HG03097 (cell line): Measurements from ENCODE around the gene GABRB2.

Experiments
- ATAC-seq: cut with Tn5 transposase; IDR thresholded peaks from one replicate; pipeline ENCODE4 v1.9.1; 2021; ENCODE audit not compliant: unreplicated experiment, low FRiP score

The GABRB2 gene

DNA sequence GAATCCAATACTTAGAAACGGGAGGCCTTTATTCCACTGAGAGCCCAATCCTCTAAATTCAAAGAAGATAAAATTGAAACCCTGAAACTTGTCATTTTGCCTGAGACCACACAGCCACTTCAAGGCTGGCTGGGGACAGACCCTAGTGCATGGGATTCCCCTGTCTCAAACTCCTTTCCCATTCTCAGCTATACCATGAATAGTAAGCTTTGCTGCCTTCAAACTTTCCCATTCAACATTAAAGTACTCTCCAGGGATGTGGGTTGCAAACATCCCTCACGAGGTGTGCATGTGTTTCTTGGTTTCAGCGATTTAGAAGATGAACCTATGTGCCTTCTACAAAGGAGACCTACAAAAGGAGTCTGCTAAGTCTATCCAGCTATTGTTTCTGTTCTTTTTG is 64.6 kb downstream of the GABRB2 start:
- ATAC-seq, result no peak

DNA sequence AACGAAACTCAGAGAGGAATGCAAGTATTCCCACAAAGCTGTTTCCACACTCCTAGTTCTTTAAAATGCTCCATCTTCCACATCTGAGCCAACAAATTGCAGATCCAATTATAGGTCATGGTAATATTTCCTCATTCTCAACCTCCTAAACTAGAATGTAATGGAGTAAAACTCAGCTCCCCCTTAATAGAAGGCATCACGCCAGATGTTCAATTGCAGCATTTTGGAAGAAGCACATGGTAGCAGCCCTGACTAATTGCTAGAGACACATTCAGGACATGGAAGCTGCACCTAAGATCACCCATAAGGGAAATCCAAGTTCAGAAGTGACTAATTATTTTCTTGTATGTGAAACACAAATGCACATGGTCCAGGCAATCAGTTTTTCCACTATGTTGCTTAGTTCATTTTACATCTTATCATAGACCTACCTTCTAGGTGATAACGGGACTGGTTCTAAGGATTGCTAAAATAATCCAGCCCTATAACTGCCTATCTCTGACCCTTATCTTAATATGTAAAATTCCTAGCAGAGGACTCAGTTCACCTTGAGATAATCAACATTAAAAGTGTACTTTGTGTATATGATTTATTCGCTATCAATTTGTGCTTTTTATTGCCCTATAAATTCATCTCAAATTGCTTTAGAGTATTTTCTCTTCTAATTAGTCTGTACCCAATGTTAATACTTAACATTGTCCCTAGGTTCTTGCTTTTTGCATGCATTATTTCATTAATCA is 75.1 kb downstream of the GABRB2 start:
- no peak for ATAC-seq

DNA sequence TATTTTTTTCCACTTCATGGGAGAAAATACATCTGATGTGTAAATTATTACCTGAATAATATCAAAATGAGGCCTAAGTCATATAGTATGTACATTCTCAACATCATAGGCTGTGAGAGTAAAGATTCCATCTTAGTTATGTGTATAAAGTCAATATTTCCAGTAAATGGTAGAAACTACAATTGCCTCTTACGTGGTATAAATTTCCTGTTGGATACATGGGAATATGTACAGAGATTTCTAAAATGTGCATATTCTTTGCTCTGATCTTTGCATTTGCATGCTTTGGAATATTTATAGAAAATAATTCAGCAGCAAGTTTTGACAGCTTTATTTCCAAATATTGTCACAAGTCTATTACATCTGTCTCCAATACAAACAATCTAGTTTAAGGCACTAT is 78.8 kb downstream of the GABRB2 start:
- ATAC-seq, result no peak

DNA sequence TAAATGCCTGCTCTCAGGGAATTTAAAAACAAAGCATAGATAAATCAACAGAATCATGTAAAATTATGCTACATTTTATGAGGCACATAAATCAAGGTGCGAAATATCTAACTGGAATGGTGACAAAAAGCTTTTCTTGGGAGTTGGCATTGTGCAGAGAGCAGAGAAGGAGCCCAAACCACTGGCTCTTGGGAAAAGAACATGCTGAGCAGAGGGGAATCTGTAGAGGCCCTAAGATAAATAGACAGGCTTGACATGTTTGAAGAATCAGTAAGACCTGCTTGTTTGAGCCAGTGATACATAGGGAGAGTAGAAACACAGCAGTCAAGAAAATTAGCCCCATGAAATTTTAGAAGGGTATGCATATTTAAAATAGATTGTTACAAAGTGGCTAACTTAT is 85.8 kb downstream of the GABRB2 start:
- ATAC-seq, result no peak

DNA sequence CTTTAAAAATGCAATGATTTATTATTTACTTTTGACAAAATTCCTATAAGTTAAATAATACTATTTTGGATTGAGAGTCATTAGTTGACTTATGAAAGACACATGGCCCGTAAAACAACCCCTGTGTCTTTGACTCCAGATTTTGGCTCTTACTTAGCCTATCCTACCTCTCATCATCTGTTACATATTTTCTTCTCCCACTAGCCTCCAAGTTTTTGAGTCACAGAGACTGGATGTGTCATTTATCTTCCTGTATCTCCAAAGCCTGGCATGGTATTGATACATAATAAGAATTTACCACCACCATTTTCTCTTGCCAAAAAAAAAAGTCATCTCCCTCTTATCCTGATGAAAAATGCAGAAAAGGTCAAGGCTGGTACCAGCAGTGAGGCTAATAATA is 99.9 kb downstream of the GABRB2 start:
- ATAC-seq, result no peak

DNA sequence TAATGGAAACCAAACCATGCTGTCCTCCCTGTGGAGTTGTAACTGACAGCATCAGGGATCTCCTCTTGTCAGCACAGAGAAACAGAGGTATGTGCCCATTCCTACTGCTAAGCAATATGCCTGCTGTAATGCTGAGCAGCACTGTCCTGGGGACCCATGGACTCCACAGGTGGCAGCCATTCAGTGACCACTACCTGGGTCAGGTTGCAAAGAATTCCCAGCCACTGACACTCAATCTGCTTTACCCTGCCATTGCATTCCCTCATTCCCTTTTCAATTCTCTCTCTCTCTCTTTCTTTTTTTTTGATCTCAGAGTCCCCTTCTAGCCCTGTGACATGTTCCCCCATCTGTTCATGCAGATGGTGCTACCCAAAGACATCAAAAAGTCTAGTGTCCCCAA is 104.1 kb downstream of the GABRB2 start:
- no peak for ATAC-seq

DNA sequence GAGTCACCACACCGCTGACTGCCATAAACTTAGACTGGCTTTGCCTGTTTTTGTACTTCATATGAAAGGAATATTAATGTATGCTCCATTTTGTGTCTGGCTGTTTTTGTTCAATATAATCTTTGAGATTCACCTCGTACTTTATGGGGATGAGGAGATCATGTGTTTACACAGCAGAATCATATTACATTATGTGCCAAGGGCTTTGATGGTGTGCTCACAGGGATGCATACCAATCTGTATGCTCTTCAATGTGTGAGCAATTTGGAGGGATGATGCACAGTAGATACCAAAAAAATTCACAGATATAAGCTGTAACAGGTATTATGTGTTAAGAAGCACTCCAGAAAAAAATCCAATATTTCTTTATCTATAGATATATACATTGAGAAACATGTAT is 113.7 kb downstream of the GABRB2 start:
- no peak for ATAC-seq

DNA sequence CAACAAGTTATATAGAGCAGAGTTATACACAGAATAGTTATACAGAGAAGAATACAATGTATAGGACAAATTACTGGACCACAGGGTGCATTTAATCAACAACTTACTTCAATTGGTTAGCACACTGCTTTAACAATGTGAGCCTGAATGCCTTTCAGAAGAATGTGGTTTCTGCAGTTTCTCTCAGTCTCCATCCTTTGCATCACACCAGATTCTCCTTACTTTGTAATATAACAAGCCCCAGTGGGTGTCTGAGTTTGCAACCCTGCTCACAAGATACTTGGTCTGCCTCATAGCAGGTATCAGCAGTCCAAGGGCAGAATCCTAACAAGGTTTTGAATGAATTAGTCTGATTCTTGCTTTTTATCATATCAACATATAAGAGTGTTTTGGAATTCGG is 114.6 kb downstream of the GABRB2 start:
- no peak for ATAC-seq

DNA sequence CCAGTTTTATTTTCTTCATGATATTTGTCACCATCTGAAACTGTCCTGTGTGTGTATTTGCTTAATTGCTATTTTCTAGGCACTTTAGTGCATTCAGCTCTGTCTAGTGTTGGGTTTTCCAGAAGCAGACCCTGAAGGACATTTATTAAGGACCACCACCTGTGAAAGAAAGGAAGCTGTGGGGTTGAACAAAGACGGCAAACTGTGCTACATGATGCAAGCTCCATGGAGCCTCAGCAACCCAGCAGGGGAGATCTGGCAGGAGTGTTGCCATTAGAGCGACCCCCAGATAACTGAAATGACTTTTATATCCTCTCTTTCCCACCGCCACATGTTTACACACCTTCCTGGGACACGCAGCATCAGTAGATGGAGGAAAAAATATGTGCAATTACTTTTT is 125.5 kb downstream of the GABRB2 start:
- no peak for ATAC-seq

DNA sequence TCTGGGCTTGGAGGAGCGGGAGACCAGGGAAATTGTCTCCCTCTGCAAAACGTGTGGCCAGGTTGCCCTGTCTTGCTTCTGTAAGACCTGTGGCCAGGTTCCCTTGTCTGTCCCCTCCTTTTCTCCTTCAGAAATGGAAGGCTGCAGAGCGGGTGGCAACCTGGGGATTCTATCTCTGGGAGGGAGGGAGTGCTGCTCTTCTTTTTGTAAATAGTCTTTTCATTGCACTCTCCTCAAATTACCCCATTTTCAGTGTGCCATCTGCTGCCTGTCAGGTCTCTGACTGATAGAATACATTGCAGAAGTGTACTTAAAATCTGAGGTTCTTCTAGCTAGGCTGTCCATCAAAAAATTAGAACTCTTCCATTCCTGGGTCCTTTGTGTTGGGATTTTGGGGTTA is 126.0 kb downstream of the GABRB2 start:
- no peak for ATAC-seq

DNA sequence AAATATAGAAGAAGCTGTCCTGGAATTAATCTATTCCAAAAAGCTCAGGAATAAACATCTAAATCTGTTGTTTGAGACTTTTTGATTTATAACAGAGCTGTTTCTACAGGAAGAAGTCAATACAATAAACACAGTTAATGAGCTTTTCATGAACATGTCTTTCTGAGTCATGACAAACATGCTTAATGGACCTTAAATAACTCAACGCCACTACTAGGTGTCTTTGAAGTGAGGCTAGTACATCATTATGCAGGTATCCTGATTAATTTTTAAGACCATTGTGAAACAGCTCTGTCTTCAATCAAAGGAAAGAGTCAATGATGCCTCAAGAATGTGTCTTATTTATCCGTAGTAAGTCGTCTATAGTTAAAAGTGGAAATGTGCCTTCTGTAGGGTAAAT is 131.6 kb downstream of the GABRB2 start:
- ATAC-seq, result no peak

DNA sequence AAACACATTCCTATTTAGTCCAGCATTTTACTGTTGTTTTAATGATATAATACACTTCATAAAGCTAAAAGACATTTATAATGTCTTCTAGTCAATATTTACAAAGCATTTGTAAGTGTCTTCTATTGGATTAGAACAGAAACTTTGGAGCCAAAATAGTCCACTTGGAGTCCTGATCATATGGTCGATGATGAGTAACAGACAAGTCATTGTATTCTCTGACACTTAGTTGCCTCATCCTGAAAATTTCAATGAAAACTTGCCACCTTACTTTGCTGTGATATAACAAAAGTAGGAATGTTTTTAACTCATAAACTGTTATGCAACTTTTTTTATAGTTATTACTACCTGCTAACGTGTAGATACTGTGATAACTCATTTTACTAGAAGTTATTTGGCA is 132.5 kb downstream of the GABRB2 start:
- no peak for ATAC-seq

DNA sequence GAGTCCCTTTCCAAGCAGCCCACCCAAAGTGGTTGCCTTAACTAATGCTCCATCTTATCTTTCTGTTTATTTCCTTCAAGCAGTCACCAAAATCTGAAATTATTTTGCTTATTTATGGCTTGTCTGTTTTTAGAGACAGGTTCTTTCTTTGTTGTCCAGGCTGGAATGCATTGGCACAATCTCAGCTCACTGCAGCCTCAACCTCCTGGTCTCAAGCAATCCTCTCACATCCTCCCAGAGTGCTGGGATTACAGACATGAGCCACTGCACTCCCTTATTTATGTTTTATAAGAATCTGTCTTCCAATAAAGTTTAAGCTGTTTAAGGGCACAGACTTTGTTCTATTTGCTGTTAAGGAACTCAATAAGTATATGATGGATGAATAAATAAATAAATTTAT is 133.7 kb downstream of the GABRB2 start:
- no peak for ATAC-seq

DNA sequence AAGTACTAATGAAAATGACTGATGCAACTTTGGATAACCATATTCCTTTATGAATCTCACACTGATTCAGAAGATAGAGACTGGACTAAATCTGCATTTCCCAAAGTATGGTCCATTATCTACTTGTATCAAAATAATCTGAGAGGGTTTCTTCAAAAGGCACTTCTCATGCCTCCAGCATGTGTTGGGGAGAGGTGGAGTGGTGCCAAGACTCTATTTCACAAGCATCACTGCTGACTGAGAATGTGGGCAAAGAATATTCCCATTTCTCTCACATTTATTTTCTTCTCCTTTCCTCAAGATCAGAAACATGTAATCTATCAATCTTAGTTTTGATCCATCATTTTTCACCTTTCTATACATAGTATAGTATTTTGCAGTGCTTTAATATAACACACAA is 135.4 kb downstream of the GABRB2 start:
- ATAC-seq, result no peak

DNA sequence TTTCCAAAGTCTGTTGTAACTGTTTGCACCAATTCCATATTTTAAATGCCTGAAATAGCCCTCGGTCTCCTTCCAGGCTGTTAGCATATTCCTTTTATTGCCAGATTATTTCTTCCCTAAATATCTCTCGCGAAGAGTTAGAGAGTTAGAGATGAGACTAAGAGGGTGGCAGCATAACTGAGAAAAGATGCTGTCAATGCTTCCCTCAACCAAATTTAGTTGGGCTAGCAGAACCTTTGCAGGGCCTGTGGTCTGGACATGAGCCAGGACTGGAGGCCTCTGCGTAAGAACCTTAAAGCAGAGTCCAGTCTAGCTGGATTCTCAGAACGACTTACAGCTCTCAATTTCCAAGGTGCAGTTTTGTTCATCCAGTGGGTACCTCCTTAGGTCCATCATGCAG is 135.9 kb downstream of the GABRB2 start:
- no peak for ATAC-seq

DNA sequence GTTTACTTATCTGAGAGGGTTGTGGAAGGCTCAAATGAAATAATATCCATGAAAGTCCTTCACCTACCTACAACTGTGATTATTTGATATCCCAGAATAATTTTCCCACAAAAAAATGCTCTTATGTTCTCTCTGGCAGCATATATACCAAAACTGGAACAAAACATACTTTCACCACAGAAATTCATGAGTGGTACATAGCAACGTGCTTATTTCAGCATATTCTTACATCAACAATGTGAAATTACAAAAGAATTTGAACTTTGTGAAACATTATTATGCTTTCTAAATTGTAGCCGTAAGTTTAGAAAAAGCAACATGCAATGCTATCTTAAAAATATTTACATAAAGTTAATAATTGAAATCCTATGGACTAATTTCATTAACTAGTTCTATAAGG is 137.1 kb downstream of the GABRB2 start:
- ATAC-seq, result no peak

DNA sequence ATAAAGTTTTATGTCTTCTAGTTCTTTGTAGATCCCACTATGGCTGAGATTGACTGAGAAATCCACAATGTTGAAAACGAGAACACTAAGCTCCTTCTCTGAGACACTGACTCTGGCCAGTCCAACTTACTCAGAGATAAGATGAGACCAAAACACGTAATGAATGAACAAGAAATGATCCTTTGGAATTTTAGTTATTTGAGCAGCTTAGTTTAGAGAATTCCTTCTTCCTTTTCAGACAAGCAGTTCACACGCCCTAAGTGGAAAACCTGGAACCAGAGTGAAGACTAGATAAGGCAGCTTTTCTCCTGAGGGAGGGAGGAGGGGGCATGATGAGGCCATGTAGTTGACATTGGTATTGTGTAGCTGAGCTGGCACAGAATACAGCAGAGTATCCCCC is 139.6 kb downstream of the GABRB2 start:
- no peak for ATAC-seq

DNA sequence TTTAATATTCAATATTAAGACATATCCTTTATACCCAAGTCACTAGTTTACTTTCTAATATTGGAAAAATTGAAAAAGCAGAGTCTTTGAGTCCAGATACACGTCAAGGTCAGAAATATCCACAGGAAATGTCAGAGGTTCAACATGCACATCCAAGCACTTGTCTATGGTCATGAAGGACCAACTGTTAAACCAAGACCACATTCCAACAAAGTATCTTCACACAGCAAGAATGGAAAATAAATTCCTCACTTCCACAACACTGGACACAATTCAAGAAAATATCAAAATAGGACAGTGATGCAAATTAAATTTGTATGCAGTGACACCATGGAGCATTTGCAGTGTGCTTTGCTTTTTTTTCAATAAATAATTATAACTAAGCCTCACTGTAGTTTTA is 142.5 kb downstream of the GABRB2 start:
- ATAC-seq, result no peak

DNA sequence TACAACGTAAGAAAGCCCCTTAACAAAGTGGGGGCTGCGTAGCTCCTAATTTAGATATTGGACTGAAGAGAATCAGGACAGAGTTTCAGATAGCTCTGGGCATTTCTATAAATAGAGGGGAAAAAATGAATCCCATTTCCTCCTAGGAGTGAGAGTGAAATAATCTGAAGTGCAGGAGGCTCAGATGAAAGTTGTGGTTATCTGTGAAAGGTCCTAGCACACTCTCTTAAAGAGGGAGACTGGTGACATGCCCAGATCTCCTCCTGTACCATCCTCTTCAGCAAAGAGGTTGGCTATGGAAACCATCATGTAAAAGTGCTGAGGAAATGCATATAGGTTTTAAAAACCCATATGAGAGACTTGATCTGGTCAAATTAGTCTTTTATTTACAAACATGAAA is 143.4 kb downstream of the GABRB2 start:
- ATAC-seq, result no peak

DNA sequence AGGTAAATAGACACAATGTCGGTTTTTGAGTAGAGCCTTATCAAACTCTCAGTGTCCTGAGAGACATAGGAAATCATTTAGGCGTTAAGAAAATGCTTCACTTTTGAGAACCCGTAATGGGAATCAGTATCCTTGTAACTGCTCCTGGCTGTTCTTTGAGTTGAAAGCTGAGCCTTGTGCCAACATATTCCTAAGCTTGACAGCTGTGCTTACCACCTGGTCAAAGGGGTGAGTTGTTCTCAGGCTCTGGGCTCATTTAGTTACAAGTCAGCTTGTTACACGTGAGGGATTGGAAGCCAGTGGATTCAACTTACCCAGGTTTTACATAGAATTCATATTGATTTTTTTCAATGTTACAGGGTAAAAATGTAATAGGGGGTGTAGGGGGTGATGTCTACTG is 145.9 kb downstream of the GABRB2 start:
- no peak for ATAC-seq

DNA sequence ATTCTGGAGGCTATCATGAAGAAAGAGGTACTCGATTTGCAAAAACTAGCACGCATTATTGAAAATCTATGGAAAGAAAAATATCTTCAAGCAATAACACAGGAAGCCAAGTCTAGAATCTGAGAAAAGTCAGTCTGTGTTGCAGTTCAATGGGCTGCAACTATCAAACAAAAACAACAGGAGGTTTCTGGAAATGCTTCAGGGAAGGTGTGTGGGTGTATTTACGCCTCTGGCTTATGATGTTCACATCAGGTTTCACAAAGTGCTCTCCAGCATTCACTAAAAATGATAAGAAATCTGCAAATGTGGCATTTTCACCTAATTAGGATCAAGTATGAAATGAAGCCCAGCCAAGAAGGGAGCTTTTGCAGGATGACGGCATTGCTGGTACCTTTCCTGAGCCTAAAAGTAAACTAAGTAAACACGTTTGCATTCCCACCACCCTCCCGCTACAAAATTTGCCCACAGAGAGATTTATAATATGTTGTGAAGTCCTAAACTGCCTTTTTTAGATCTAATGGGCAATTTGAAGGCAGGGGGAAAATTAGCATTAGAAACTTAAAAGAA is 146.4 kb downstream of the GABRB2 start:
- no peak for ATAC-seq

DNA sequence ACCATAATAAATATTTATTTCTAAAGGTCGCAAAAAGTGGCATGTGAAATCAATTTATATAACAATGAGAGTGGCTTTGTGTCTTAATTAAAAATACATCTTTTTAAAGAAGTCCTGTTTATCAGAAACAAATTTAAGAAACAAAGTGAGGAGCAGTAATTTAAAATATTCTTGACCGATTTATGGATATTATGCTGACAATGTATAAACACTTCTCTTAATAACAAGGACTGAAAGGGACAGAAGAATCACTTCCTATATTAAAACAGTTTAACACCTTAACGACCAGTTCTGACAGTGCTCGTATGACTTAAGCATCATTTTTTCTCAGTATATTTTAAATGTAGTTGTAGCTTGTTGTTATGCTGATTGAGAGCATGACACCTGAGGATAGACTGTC is 149.1 kb downstream of the GABRB2 start:
- no peak for ATAC-seq

DNA sequence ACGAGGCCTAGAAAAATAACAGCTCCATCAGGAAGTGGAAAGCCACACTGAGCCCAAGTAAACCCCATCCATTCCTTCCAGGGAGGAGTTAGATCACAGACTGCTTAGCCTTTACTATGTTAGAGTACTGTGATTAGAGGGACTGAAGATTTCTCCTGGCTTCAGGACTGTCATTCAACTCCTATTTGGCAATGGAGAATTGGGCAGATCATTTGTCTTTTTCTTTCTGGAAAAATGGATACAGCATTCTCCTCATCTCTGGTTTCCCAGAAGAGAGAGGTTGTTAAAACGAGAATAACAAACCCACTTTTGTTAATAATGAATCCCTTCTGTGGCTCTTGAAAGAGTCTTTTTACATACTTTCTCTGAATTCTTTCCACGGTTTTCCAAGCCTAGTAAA is 150.4 kb downstream of the GABRB2 start:
- no peak for ATAC-seq
